Prostate gland (tissue), 2 donors: Measurements from ENCODE around the gene CCDC188. TPM values are rescaled to one million over a fixed set of nuclear protein-coding genes. Genes with fewer than 3 reads are reported as not detected.

ENCODE experiments used
- DNase-seq: peaks from one replicate; pipeline ENCODE4 v3.0.0-alpha.2; 2019; ENCODE audit warnings: low spot score
- H3K27ac ChIP-seq, 2 donors: fragments of 200-600 bp; sonication (generic); 2 replicates each; pipeline ENCODE4 v1.5.1; 2017 to 2019
- H3K27me3 ChIP-seq: fragments of 200-600 bp; sonication (generic); replicated peaks from 2 replicates; pipeline ENCODE4 v1.5.1; 2019; ENCODE audit not compliant: insufficient read depth
- H3K36me3 ChIP-seq, 2 donors: fragments of 200-600 bp; sonication (generic); 1 replicate in 1 of 2; 2 replicates in 1 of 2; pipeline versions ENCODE4 v1.5.1 to v1.8.1; 2017 to 2019
- H3K4me1 ChIP-seq: fragments of 200-600 bp; sonication (generic); replicated peaks from 2 replicates; pipeline ENCODE4 v1.5.1; 2019
- H3K4me3 ChIP-seq, 2 donors: fragments of 200-600 bp; sonication (generic); 2 replicates each; pipeline ENCODE4 v1.5.1; 2017 to 2019
- H3K9me3 ChIP-seq: fragments of 200-600 bp; sonication (generic); 2 replicates; pipeline ENCODE4 v1.5.1; 2017
- CTCF ChIP-seq, 4 experiments: fragments of 200-600 bp in 2 of 4; fragments of 450-650 bp in 2 of 4; sonication (generic) in 2 of 4; IDR thresholded peaks; 1 replicate in 3 of 4; 2 replicates in 1 of 4; pipeline ENCODE4 v1.5.1; 2016 to 2019; ENCODE audit warnings: antibody characterized with exemption in 4 of 4, mild to moderate bottlenecking in 2 of 4, moderate library complexity in 2 of 4
- POLR2A ChIP-seq: fragments of 450-650 bp; IDR thresholded peaks from one replicate; pipeline ENCODE4 v1.6.1; 2016; ENCODE audit warnings: antibody characterized with exemption, mild to moderate bottlenecking
- POLR2AphosphoS5 ChIP-seq: sonication (generic); formaldehyde crosslinking; IDR thresholded peaks from one replicate; pipeline ENCODE4 v1.6.1; 2017; ENCODE audit warnings: antibody characterized with exemption
- WGBS: methylation state at CpG from one replicate; pipeline ENCODE4 v1.1.5; 2018; 5-methylcytosine and 5-hydroxymethylcytosine counted together
- intact Hi-C: fragments of 100-400 bp; cut with DNase I; formaldehyde crosslinking; loops from one replicate; pipeline ENCODE4 v1.14.2; 2022
- total RNA-seq, 2 donors: library from RNA; depleted of rRNA; stranded (reverse); fragments of >200 nt; gene quantifications; one replicate each; pipeline ENCODE4 v1.1.0, GENCODE V29; 2016

The CCDC188 gene
- total RNA-seq, 2 donors from 2014 or later, result 1.2 TPM; not detected in 1

- H3K27me3 ChIP-seq, result no peaks in the 10 kb centered on the region
- no peak for DNase-seq
Measured at GRCh38 chr22:20159076-20159475, 8.2 kb upstream of the CCDC188 start.

GRCh38 chr22:20158391-20159036 is 7.7 kb upstream of the CCDC188 start:
- no peak overlapping the region for H3K27ac ChIP-seq
- no peak for DNase-seq
- no peaks in the 10 kb centered on the region for H3K27me3 ChIP-seq
- intact Hi-C loops, result loop anchor here (5.0 kb wide), 1 partner anchor 109 kb away; the partner anchor contains the start of gene RTN4R
- H3K36me3 ChIP-seq, result no peaks in the 10 kb centered on the region
- no peaks in the 10 kb centered on the region for H3K9me3 ChIP-seq
- no peak for TF ChIP-seq POLR2A
- TF ChIP-seq CTCF (IDR thresholded peaks at IDR 0.05), result no peak
- no peak for TF ChIP-seq POLR2AphosphoS5
- WGBS, result 85% methylated on average over 15 of the region's 15 CpGs
- no peak overlapping the region for H3K4me3 ChIP-seq
- no peaks in the 10 kb centered on the region for H3K4me1 ChIP-seq

More at GRCh38 chr22:20159076-20159475, 8.2 kb upstream of the CCDC188 start:
- no peak overlapping the region for H3K4me3 ChIP-seq
- WGBS, result 45% methylated on average over 9 of the region's 9 CpGs
- no peaks in the 10 kb centered on the region for H3K4me1 ChIP-seq
- TF ChIP-seq POLR2A (no peak), CTCF (IDR thresholded peaks at IDR 0.05) (no peak), POLR2AphosphoS5 (no peak)
- intact Hi-C loops, result loop anchor here (5.0 kb wide), 1 partner anchor 108 kb away; the partner anchor contains the start of gene RTN4R
- no peaks in the 10 kb centered on the region for H3K36me3 ChIP-seq
- no peaks in the 10 kb centered on the region for H3K9me3 ChIP-seq
- H3K27ac ChIP-seq, result no peak overlapping the region

- 57% methylated on average over 13 of the region's 15 CpGs for WGBS
- intact Hi-C loops, result loop anchor here (1.0 to 5.0 kb wide), 2 partner anchors 110 to 128 kb away; partner anchors contain the start of gene RTN4R
- H3K9me3 ChIP-seq, result no peaks in the 10 kb centered on the region
- H3K4me1 ChIP-seq, result no peaks in the 10 kb centered on the region
- DNase-seq, result no peak
- H3K36me3 ChIP-seq, result no peaks in the 10 kb centered on the region
- H3K27me3 ChIP-seq, result no peaks in the 10 kb centered on the region
- no peak overlapping the region for H3K4me3 ChIP-seq
- TF ChIP-seq CTCF (IDR thresholded peaks at IDR 0.05) (no peak), POLR2A (no peak), POLR2AphosphoS5 (no peak)
- H3K27ac ChIP-seq, result no peak overlapping the region
Measured at GRCh38 chr22:20157430-20158183, 6.8 kb upstream of the CCDC188 start.

- intact Hi-C loops, result loop anchor here (1.0 to 5.0 kb wide), 2 partner anchors 110 to 128 kb away; partner anchors contain the start of gene RTN4R
- WGBS, result 49% methylated on average over 17 of the region's 17 CpGs
Measured at GRCh38 chr22:20156611-20157429, 6.0 kb upstream of the CCDC188 start.

More at GRCh38 chr22:20156611-20157429, 6.0 kb upstream of the CCDC188 start:
- no peak overlapping the region for H3K27ac ChIP-seq
- no peak overlapping the region for H3K4me3 ChIP-seq
- peak; percentile 99 to 100 (median 99) for TF ChIP-seq CTCF (IDR thresholded peaks at IDR 0.05)
- peak; percentile 14 for TF ChIP-seq POLR2A
- TF ChIP-seq POLR2AphosphoS5, result peak; percentile 46
- DNase-seq, result peak; percentile 83
- no peaks in the 10 kb centered on the region for H3K4me1 ChIP-seq
- no peaks in the 10 kb centered on the region for H3K27me3 ChIP-seq
- no peaks in the 10 kb centered on the region for H3K36me3 ChIP-seq
- H3K9me3 ChIP-seq, result no peaks in the 10 kb centered on the region
